Mesothelial cell of epicardium (in vitro differentiated cells): ENCODE measurements around the gene SLC17A6. TPM values are rescaled to one million over a fixed set of nuclear protein-coding genes. Genes with fewer than 3 reads are reported as not detected.

ENCODE experiments used
- DNase-seq, 2 experiments: peaks; one replicate each; pipeline ENCODE4 v3.0.0; 2021; ENCODE audit warnings: low spot score in 2 of 2; ENCODE audit not compliant: unreplicated experiment in 2 of 2
- H3K27ac Mint-ChIP-seq: 2 replicates; pipeline ENCODE4 v1.8.0; 2021; ENCODE audit warnings: mixed read lengths
- H3K27me3 Mint-ChIP-seq: 2 replicates; pipeline ENCODE4 v1.8.0; 2021; ENCODE audit warnings: low read depth, mixed read lengths
- H3K36me3 Mint-ChIP-seq: 2 replicates; pipeline ENCODE4 v1.8.0; 2021; ENCODE audit warnings: mixed read lengths
- H3K4me1 Mint-ChIP-seq: 2 replicates; pipeline ENCODE4 v1.8.0; 2021; ENCODE audit warnings: mixed read lengths
- H3K4me3 Mint-ChIP-seq: 2 replicates; pipeline ENCODE4 v1.8.0; 2021; ENCODE audit warnings: mild to moderate bottlenecking, moderate library complexity, mixed read lengths
- H3K9me3 Mint-ChIP-seq: 2 replicates; pipeline ENCODE4 v1.8.0; 2021; ENCODE audit warnings: mixed read lengths
- CTCF ChIP-seq: fragments of 200-600 bp; sonication (generic); IDR thresholded peaks from one replicate; pipeline ENCODE4 v1.5.0; 2021; ENCODE audit warnings: antibody characterized with exemption; ENCODE audit not compliant: unreplicated experiment
- total RNA-seq: library from RNA; stranded (reverse); gene quantifications from 3 replicates; pipeline ENCODE4 v1.2.1, GENCODE V29; 2021

The SLC17A6 gene
- total RNA-seq, 1 donor from 2014 or later, result not detected

GRCh38 chr11:22389526-22390282, 51.5 kb downstream of the SLC17A6 start:
- Mint-ChIP-seq H3K4me3 (no peak overlapping the region), H3K27me3 (peaks cover 4% of the 10 kb centered on the region), H3K9me3 (no peaks in the 10 kb centered on the region), H3K27ac (no peak overlapping the region), H3K36me3 (no peaks in the 10 kb centered on the region), H3K4me1 (peaks cover 8% of the 10 kb centered on the region)
- TF ChIP-seq CTCF, result no peak
- DNase-seq, result no peak

- peaks cover 4% of the 10 kb centered on the region for H3K27me3 Mint-ChIP-seq
- no peaks in the 10 kb centered on the region for H3K9me3 Mint-ChIP-seq
- H3K4me1 Mint-ChIP-seq, result peaks cover 8% of the 10 kb centered on the region
- no peak for DNase-seq
- no peak overlapping the region for H3K4me3 Mint-ChIP-seq
- no peaks in the 10 kb centered on the region for H3K36me3 Mint-ChIP-seq
- H3K27ac Mint-ChIP-seq, result no peak overlapping the region
- no peak for TF ChIP-seq CTCF
Measured at GRCh38 chr11:22390283-22390655, 52.1 kb downstream of the SLC17A6 start.

- H3K4me3 Mint-ChIP-seq, result no peak overlapping the region
- H3K36me3 Mint-ChIP-seq, result no peaks in the 10 kb centered on the region
- H3K9me3 Mint-ChIP-seq, result no peaks in the 10 kb centered on the region
- no peaks in the 10 kb centered on the region for H3K27me3 Mint-ChIP-seq
- no peak for DNase-seq
- H3K27ac Mint-ChIP-seq, result no peak overlapping the region
- H3K4me1 Mint-ChIP-seq, result peaks cover 8% of the 10 kb centered on the region
- TF ChIP-seq CTCF, result no peak
Measured at GRCh38 chr11:22392561-22392960, 54.4 kb downstream of the SLC17A6 start.

- Mint-ChIP-seq H3K27ac (no peak overlapping the region), H3K4me1 (peaks cover 9% of the 10 kb centered on the region)
- TF ChIP-seq CTCF, result no peak
Measured at GRCh38 chr11:22405377-22405776, 67.2 kb downstream of the SLC17A6 start.

GRCh38 chr11:22407267-22407666, 69.1 kb downstream of the SLC17A6 start:
- Mint-ChIP-seq H3K4me1 (peaks cover 9% of the 10 kb centered on the region), H3K9me3 (peaks cover 3% of the 10 kb centered on the region), H3K36me3 (no peaks in the 10 kb centered on the region), H3K4me3 (no peak overlapping the region), H3K27me3 (no peaks in the 10 kb centered on the region), H3K27ac (no peak overlapping the region)
- no peak for DNase-seq
- TF ChIP-seq CTCF, result no peak

More at GRCh38 chr11:22405377-22405776, 67.2 kb downstream of the SLC17A6 start:
- Mint-ChIP-seq H3K27me3 (no peaks in the 10 kb centered on the region), H3K36me3 (no peaks in the 10 kb centered on the region), H3K9me3 (no peaks in the 10 kb centered on the region), H3K4me3 (no peak overlapping the region)
- no peak for DNase-seq

- Mint-ChIP-seq H3K36me3 (no peaks in the 10 kb centered on the region), H3K4me3 (no peak overlapping the region), H3K9me3 (peaks cover 3% of the 10 kb centered on the region), H3K27me3 (no peaks in the 10 kb centered on the region), H3K4me1 (peaks cover 9% of the 10 kb centered on the region), H3K27ac (no peak overlapping the region)
- no peak for TF ChIP-seq CTCF
- no peak for DNase-seq
Measured at GRCh38 chr11:22407921-22408320, 69.7 kb downstream of the SLC17A6 start.
